GM23248 (cell line): Measurements from ENCODE around the gene STEAP3.

Experiments used
- EZH2 ChIP-seq: fragments of 200-600 bp; sonication (generic); IDR thresholded peaks from 2 replicates; pipeline ENCODE4 v1.6.1; 2018; ENCODE audit warnings: antibody characterized with exemption, mild to moderate bottlenecking; ENCODE audit not compliant: insufficient read depth, poor library complexity, severe bottlenecking
- EZH2phosphoT487 ChIP-seq: fragments of 200-600 bp; sonication (generic); IDR thresholded peaks from 2 replicates; pipeline ENCODE4 v1.6.1; 2018; ENCODE audit warnings: antibody characterized with exemption, moderate library complexity, mild to moderate bottlenecking, low read depth; ENCODE audit not compliant: insufficient read depth

DNA sequence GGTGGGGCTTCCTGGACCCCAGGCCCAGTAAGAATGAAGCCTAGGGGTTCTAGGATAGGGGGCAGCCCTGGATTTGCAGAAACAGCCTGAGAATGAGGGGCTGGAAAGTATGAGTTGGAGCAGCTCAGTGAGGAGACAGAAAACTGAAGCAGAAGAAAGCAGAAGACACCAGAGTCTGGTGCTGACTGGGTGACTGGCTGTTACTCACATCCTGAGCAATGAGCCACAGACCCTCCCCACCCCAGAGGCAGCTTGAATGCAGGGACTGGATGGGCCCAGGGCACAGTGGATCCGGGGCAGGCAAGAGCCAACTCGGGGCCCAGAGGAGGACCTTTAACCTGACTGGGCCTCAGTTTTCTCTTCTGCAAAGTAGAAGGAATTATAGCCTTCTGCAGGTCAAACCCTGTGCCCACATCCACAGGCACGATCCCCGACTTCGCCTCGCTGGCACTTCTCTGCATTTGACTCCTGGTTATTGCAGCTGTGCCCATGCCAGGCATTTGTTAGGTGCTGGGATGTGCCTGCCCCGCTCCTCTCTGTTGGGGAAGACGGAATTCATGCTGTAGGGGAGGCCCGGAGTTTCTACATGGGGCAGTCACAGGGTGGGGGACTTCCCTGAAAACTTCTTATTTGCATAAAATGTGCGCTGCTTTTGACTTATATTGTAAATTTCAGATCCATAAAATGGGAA, 8.5 kb downstream of the STEAP3 start:
- no peak for TF ChIP-seq EZH2
- TF ChIP-seq EZH2phosphoT487 = no peak
